Effector CD8-positive, alpha-beta T cell (primary cell): ENCODE results near the gene PYROXD2.
"Not testable (repeated sequence)": the region's sequence is repeated elsewhere in the genome, so short reads cannot be mapped to it uniquely, and the experiment has no call there.

Experiments used
- DNase-seq: peaks from one replicate; lab custom pipeline; 2025; lab: John Stamatoyannopoulos, UW

The PYROXD2 gene

DNA sequence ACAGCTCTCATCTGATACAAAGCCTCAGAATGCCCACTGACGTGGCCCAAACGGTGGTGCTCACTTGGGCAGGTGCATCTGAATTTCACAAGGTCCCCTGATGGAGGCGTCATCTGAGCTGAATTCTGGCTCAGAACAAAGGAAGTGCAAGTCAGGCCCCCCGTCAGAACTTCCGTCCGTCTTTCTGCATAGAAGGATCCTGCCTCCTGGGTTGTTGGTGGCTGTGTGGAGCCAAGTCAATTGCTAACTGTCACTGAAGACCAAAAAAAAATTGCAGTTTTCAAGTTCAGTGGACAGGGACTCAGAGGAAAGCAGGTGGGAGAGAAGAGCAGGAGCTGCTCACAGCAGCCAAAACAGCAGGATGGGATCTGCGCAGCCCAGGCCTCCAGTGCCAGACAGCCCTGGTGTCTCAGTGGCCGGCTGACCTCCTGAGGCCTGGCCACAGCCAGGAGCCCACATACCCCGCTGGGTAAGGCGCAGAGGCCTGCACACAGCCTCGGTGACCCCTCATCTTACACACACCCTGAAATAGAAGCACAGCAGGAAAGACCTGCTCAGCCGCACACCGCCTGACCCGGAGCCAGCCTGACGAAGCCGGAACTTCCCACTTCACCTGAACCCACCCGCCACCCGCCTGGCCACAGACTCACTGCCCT lies 49.4 kb downstream of the PYROXD2 start:
- no peak for DNase-seq

GRCh38 chr10:98364432-98365102 lies 50.4 kb downstream of the PYROXD2 start:
- DNase-seq = no peak

DNA sequence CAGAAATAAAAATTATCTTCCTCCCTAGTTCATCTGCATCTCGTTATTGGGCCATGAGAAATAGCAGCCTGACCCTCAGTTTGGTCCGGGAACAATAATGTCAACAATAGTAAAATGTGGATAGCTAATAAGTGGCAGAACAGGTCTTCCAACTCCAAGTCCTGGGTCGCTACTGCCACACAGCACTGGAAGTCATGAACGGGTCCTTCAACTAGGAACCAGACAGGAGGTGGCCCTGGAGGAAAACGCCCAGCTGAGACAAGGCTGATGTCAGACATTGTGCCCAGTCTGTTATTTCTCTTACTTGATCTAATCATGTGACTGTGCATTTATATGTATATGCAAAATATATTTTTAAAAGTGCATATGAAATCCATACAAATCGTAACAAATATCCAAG lies 51.8 kb downstream of the PYROXD2 start:
- DNase-seq = no peak

- no peak for DNase-seq
These were observed 53.6 kb downstream of the PYROXD2 start for GRCh38 chr10:98361131-98362025.

- DNase-seq = no peak
These were observed 57.7 kb downstream of the PYROXD2 start for GRCh38 chr10:98357194-98357822.

DNA sequence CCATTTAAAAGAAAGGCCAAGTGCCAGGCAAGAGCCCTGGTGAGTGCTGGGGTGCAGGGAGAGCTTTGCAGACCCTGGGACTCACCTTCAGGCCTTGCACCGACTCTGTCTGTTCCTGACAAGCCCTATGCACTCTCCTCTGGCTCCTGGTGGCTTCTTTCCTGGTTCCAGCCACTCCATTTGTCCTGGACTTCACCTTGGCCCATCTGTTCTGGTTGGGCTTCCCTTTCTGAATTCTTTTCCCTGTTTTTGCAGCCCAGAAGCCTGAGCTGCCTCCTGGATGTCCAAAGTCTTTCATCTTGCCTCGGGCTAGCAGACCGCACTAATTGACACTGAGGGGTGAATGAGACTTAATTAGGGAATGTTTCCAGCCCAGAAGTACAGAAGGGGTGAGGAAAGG lies 60.5 kb downstream of the PYROXD2 start:
- no peak for DNase-seq

GRCh38 chr10:98353170-98353569 lies 61.8 kb downstream of the PYROXD2 start:
- DNase-seq = no peak

DNA sequence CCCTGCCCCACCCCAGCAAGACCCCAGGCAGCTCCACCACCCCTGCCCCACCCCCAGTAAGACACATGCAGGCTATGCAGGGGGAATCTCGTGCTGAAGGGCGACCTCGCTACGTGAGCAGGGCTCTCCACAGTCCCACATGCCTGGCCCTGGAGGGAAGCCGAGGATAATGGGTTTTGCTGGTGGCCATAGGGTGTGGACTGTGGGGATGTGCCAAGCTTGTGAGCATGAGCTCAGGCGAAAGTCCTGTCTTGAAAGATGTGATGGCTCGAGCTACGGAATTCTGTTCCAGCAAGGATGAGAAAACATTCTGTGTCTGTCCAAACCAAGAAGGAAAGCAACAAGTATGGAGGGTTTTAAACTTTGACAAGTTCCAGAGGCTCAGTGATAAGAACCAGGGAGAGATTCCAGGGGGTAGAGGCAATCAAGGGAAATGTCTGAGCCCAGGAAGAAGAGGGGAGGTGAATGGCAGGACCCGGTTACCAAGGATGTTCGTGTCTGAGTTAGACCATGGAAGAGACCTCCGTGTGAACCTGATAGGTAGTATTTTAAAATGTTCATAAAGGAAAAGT lies 63.1 kb downstream of the PYROXD2 start:
- no peak for DNase-seq

GRCh38 chr10:98349508-98349922 lies 65.5 kb downstream of the PYROXD2 start:
- DNase-seq = no peak

- DNase-seq = no peak
These were observed 68.1 kb downstream of the PYROXD2 start for GRCh38 chr10:98346847-98347246.

- no peak for DNase-seq
These were observed 70.4 kb downstream of the PYROXD2 start for GRCh38 chr10:98344589-98345038.

- not testable (repeated sequence) for DNase-seq
These were observed 73.3 kb downstream of the PYROXD2 start for GRCh38 chr10:98341701-98342100.

DNA sequence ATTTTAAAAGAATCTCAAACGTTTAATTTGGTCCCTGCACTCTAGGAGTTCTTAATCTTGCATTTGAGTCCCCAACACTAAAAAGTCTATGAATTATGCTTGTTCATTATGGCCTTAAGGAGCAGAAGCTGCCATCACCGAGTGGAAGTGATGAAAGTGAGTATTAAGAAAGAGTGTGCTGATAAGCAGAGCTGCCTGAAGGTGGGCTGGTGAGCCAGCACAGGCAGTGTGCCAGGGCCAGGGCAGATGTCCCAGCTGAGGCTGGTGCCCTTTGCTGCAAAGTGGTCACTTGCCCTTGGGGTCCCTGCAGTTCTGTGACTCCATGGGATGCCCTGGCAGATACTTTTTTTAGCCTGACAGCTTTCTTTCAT lies 74.1 kb downstream of the PYROXD2 start:
- no peak for DNase-seq

DNA sequence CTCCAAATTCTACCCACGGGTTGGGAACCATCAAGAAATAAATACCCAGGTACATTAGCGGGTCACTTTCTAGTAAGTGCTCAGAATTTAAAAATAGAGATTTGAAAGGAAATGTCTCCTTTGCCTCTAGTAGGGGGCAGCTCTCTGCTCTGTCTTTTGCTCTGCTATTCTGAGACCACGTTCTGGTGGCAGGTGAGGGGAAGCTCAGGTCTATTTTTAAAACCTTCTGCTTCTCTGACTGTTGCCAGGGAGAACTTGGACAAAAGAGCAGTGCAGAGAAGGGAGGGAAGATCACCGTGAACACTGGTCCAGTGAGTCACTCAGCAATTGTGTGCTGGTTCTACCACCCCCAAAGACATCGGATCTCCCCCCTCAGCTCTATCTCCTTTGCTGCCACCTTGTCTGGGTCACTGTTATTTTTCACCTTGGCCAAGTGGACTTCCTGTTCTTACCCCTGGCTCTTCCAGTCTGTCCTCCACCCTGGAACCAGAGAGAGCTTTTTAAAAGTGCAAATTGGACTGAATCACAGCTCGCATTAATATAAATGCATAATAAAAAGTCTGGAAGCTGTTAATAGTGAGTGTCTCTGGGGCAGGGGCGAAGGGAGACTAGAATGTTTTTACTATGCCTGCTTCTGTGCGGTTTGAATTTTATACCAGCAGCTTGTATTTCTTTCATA lies 74.6 kb downstream of the PYROXD2 start:
- no peak for DNase-seq

GRCh38 chr10:98339799-98340198 lies 75.2 kb downstream of the PYROXD2 start:
- DNase-seq = no peak

GRCh38 chr10:98338896-98339295 lies 76.1 kb downstream of the PYROXD2 start:
- no peak for DNase-seq

GRCh38 chr10:98338318-98338717 lies 76.7 kb downstream of the PYROXD2 start:
- DNase-seq = no peak

DNA sequence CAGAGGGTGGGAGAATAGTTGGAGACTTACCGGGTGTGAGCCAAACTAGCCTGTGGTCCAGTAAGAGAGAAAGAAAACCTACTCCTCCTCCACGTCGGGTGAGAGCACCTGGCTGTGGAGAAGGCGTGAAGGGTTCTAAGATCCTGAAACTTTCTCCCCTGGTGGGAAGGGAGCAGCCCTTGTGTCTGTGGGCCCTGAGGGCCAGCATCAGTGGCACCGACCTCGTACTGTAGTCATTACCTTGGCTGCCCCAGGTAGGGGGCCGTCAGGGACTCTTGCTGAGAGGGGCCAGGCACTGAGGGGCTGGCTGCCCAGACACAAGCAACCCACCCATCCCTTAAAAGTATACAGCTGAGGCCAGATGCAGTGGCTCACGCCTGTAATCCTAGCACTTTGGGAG lies 77.5 kb downstream of the PYROXD2 start:
- no peak for DNase-seq
